GM15510 (cell line): ENCODE measurements around the gene ZFAND5.

Experiments
- POLR2A ChIP-seq: IDR thresholded peaks from 3 replicates; pipeline ENCODE4 v1.6.1; 2011; ENCODE audit warnings: borderline replicate concordance; ENCODE audit not compliant: insufficient read length; ENCODE audit errors: extremely low read depth

Gene ZFAND5

GRCh38 chr9:72322678-72323077 lies 42.3 kb downstream of the ZFAND5 start:
- TF ChIP-seq POLR2A: no peak

DNA sequence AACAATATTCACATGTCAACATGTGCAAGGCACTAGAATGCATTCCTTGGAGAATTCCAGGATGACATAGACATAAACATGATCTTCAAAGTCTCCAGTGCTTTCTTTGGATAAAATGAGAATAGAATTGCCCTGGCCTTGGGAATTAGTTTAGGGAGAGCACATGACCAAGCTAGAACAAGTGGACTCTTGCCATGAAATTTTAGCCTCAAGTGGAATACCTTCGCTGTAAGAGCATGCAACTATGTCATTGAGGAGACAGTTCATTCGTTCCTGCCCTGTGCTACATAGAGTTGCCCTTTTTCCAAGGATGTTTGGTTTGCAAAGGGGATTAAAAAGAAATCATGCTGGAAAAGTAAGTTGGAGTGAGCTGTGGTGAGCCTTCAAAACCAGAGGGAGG lies 42.7 kb downstream of the ZFAND5 start:
- no peak for TF ChIP-seq POLR2A

GRCh38 chr9:72315510-72316311 lies 49.3 kb downstream of the ZFAND5 start:
- TF ChIP-seq POLR2A: no peak

DNA sequence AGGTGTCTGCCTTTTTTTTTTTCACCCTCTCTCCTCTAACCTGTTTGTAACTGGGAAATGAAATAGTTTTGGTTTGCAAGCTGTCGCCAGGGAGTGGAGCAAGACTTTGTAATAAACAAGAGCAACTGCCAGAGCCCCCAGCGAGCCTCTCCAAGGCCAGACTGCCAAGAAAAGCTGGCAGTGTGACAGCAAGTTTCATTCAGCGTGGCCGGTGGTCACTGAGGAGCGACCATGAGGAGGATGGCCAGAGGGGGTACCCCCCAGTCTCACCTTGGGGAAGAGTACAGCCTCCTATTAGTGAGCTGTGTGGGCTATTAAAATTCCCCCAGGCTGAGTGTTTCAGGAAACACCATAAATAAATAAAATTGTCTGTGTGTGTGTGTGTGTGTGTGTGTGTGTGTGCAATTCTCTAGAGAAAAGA lies 49.9 kb downstream of the ZFAND5 start:
- no peak for TF ChIP-seq POLR2A

DNA sequence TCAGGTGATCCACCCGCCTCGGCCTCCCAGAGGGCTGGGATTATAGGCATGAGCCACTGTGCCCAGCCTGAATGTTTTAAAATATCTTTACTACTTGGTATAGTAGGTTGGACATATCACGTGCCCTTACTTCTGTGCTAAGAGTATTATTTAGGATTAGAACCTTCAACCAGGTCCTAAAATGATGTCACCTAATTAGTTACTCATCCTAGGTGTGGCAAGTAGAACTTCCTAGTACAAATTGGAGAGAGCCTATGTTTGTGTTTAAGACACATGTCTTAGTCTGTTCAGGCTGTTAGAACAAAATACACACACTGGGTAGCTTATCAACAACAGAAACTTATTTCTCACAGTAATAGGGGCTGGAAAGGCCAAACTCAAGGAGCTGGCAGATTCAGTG lies 51.5 kb downstream of the ZFAND5 start:
- TF ChIP-seq POLR2A: no peak

DNA sequence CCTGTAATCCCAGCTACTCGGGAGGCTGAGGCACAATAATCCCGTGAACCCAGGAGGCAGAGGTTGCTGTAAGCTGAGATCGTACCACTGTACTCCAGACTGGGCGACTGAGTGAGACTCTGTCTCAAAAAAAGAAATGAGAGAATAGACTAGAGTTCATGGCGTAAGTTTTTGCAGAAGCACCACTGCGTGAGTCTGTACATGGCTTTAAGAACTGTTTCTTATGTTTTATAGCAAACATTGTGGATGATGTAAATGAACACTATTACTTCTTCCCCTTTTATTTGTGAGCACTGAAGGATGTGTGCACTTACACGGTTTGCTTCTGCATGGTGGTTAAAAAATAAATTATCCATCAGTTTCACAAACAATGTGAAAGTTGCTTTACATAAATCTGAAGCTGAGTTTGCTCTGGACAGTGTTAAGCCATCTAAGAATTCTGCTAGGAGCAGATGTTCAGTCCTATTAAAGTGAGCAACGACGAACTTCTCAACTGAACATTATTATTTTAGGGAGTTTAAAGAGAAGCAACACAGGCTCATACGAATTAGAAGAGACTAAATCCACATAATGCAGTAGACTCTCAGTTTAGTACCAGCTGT lies 52.5 kb downstream of the ZFAND5 start:
- TF ChIP-seq POLR2A: no peak

GRCh38 chr9:72309364-72310133 lies 55.5 kb downstream of the ZFAND5 start:
- TF ChIP-seq POLR2A: no peak

- TF ChIP-seq POLR2A: no peak
Observed at GRCh38 chr9:72306761-72307160, 58.2 kb downstream of the ZFAND5 start.

DNA sequence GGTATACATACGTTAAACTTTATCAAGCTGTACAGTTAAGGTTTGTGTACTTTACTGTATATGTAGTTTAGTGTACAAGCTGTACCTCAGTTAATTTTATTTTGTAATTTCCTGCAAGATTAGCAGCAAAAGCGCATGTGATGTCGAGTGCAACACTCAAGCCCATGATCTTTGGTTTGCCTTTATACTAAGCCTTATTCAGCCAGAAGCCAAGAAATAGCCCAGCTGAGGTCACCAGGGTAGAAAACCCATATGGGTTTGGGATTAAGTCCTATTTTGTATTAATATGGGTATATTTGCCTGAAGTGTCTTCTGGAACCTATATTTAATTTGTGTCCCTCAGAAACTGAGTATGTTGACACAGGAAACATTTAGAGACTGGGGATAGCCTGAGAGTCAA lies 59.3 kb downstream of the ZFAND5 start:
- no peak for TF ChIP-seq POLR2A

- no peak for TF ChIP-seq POLR2A
Observed at GRCh38 chr9:72305102-72305546, 59.9 kb downstream of the ZFAND5 start.

DNA sequence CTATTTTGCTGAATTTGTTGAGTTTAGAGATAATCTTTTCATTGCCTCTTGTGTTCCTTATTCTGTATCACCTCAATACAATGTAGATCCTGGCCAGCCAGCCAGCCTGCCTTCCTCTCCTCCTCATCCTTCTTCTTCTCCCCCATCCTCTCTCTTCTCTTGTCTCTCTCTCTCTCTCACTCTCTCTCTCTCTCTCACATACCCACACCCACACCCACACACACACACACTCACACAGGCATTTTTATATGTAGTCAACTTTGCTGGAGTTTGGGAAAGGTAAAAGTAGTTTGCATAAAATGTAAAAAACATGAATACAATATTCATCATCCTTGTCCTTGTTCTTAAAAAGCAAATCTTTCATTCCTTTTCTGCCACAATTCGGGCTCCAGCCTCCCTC lies 60.5 kb downstream of the ZFAND5 start:
- TF ChIP-seq POLR2A: no peak
